GM19238 (cell line): ENCODE results near the gene CLTCL1.

Experiments used
- DNase-seq: peaks from one replicate; pipeline ENCODE4 v3.0.0; 2011; ENCODE audit warnings: low spot score; ENCODE audit not compliant: insufficient read length

CLTCL1 gene

DNA sequence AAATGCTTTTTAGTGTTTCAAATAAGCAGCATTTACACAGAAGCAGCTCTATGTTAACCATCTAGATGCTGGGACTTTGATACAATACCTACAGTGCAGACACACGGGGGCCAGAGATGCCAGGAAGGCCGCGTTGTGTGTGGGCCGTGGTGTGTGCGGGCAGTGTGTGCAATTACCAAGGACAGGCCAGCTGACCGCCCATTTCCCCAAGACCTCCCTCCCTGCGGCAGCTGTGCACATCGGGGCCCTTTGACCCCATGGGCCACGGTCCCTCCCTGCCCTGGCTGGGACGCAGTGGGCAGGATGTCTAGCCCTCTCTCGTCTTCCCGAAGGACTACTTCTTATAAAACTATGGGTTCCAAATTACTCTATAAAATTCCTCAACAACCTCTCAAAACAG lies 38.4 kb downstream of the CLTCL1 start:
- DNase-seq, result no peak

DNA sequence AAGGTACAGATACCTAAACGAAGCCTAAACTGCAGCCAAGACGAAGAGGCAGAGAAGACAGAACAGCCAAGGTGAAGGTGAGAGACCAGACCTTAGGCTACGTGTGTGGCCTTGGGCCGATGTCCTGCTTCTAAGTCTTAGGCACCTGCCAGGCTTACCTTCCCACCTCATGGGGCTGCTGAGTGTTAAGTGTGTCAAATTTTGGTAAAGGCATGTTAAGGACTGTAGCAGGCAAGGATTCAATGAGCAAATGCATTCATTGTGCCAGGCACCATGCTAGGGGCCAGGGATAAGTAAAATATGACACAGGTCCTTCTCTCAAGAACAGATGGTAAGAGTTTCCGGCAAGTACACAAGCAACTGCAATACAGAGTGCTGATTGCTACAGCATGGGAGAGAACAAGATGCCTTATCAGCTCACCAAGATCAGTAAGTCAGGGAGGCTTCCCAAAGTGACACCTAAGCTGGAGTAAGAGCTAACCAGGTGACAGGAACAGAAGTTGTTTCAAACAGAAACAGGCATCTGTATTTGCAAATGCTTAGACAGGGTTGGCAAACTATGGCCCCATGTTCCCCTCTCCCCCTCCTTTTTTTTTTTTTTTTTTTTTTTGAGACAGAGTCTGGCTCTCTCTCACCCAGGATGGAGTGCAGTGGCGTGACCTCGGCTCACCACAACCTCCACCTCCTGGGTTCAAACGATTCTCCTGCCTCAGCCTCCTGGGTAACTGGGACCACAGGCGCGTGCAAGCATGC lies 46.7 kb downstream of the CLTCL1 start:
- DNase-seq, result no peak

DNA sequence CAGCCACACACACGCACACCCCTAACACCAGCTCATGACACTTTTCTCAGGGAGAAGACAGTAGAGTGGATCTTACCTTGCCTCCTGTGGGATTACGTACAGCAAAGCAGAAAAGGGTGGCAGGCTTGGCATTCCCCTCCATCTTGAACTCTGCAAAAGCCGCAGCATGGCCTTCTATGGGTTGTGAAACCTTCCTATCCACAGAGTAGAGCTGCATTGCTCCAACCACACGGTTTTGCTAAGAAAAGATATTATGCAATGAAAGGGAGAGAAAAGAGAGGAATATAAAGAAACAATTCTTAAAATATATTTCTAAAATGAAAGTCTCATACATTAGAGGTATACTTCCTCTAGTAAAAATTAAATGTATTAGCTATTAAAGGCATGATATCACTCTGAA lies 48.8 kb downstream of the CLTCL1 start:
- no peak for DNase-seq

DNA sequence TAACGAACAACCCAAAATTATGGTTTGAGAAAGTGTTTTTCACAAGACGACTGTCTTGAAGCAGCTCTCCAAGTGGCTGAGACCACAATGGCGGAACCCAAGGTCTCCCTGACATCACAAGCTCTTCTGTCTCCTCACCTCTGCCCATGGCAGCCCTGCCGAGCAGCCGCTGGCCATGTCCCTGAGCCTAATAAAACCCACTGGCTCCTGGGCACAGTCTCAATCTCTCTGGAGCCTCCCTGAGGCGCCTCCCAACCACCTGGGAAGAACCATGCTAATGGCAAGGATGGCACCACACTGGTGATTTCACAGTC lies 50.0 kb downstream of the CLTCL1 start:
- no peak for DNase-seq

DNA sequence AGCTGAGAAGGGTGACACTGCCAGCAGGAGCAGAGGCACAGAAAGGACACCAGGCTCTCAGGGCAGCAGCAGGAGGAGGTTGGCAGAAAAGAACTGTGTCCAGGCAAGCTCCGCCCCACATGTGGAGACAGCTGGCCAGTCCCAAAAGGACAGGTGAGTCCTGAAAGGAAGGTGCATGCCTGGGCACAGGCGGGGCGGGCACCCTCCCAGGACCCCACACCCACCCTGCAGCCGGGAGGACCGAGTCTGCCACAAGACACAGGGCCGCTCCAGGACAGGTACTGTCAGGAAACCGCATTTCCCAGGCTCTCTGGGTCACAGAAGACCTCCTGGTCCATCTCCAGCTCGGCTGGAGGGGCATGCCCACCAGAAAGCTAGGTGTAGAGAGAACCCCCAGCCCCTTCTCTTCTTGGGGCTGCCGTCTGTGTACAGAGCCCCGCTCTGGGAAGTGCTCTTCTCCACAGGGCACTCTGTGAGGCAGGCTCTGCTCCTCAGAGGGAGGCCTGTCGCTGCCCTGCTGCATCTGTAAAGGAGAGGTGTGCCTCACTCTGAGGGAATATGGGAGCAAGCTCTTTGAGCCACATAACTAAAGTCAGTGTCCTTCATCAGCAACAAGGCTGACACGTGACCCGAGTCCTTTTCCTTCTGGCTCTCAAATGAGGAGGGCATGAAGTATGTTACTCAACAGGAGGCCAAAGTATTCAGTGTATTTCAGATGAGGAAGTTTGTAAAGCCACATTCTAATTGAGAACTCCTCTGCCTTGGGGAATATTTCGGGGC lies 50.5 kb downstream of the CLTCL1 start:
- DNase-seq, result no peak

DNA sequence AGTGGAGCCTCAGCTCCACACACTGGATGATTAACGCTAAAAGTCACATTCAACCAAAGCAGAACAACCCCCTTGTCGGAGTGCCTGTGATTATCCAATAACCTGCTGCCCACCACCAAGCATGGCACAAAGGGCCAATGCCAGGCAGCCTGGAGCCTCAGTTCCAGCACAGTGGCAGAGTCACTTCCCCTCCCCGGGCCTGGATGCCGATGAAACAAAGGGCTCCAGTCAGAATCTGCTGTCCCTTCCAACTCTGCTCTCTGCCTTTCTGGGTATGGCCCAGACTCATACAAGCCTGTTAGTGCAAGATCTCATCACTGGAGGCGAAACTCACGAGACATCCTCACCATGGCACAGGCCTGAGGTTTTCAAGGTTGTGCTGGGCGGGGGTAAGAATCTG lies 52.1 kb downstream of the CLTCL1 start:
- no peak for DNase-seq

DNA sequence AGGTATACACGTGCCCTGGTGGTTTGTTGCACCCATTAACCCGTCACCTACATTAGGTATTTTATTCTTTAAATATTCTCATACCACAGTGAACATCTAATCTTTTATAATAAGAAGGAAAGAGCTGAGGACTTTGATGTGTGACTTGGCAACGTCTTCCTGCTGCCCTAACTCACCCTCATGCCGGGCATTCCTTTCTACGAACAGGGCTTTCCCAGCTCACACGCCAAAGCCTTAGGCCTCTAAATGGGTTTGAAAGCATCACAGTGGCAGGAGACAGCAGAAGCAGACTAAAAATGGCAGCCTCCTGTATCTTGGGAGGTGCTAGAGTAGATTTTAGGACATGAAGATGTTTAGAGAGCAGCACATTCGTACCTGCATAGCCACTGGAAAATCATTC lies 52.6 kb downstream of the CLTCL1 start:
- no peak for DNase-seq

DNA sequence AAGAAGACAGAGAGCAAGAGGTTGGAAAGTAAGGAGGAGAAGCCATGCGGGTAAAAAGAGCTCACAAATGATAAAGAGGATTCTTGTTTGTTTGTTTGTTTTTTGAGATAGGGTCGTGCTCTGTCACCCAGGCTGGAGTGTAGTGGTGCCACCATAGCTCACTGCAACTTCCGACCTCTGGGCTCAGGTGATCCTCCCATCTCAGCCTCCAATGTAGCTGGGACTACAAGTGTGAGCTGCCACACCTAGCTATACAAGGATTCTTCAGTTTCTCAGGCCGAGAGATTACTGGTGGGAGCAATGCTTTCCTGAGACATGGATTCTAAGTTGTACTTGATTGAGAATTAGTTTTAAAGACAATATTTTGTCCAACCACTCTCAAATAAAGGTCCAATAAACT lies 55.6 kb downstream of the CLTCL1 start:
- no peak for DNase-seq

DNA sequence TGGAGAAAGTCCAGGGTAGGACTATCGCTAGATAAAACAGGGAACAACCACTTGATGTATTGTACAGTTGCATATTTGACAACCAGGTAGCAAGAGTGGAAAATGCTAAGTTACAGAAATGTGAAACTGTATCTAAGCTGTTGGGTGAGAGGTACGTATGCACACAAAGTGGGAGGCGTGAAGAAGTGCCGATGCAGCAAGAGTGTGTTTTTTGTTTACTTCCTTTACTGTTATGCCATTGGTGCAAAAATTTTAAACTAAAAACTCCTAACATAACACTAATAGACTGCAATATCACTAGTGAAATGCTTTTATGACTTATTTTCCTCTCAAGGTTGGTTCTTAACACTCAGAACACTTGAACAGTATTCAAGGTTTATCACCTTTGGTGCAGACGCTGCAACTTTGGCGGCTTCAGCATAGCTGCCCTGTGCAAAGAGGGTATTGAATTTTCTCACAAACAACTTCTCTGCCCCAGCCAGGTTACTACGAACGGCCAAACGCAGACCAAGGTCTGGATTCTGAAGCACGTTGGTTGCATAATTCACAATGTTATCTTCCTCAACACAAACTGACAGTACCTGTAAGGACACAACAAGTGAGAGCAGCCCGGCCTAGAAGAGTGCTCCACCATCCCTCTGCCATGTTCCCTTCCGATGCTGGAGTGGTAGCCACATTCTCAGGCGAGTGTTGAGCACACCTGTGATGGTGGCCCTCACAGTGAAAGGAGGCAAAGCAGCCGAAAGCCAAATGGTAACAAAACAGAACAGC lies 57.2 kb downstream of the CLTCL1 start:
- no peak for DNase-seq

DNA sequence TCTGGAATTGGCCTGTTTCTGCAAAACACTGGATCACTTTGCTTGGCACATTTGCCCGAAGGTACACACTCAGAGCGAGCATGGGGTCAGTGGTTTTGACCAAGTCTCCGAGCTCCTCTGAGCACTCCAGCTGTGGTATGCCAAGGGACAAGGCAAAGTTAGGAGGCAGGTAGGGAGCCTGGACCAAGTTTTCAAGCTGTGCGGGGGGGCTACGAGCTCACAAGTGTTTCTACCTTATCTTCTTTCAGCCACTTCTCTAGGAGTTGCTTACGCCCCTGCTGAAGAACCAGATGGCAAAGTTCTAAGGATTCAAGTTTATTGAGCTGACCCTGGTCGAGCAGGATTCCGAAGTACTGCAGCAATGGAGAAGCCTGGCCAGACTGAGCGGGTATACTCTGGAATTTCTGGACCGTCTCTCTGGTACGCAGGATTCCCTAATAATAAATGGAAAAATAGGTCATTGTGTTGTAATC lies 58.3 kb downstream of the CLTCL1 start:
- DNase-seq, result no peak

DNA sequence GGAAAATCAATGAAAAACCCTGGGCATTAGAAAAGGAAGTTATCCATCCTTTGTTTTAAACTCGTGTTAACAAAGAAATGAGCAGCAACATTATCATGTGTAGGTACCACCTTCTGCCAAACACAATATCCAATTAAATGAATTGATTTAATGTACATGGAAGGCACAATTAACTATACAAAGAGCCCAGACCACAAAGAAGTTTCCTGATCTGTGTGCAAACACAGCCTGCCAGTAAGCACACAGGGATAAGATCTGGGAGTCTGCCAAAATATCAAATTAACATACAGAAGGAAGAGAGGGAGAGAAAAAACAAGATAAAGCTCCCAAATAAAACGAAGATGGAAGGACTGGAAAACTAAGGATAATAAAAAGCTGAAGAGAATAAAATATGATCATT lies 58.9 kb downstream of the CLTCL1 start:
- DNase-seq, result no peak

DNA sequence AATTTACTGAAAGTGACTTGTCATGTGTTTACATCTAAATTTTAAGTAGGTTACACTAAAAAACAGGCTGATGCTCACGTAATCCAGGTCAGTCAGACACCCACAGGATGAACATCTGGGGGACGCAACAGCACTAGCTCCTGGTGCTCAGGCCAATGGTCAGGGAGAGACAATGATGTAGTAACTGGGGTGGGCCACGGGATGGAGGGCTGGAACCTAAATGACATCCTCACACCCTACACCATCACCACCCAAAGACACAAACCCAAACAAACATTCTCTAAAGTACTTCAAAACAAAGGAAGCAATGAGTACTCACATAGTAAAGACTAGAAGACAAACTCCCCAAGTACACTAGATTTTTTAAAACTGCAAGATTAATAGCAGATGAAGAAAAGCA lies 59.5 kb downstream of the CLTCL1 start:
- no peak for DNase-seq

DNA sequence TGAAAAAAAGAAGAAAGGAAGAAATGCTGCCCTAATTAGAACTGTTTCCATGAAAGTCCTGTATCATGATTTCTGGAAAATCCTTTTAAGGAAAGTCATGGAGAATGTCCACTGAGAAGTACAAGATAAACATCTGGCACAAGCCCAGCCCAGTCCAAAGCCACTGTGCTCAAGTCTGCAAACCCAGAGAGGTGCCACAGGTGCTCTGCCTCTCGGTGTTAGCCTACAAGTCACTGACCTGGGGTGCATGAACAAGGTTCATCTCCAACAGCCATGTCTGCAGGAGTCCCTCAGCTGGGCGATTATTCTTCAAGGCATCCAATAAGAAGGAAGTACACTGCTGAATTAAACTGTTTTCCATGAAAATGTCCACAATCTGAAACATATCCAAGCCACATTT lies 61.9 kb downstream of the CLTCL1 start:
- DNase-seq, result no peak

DNA sequence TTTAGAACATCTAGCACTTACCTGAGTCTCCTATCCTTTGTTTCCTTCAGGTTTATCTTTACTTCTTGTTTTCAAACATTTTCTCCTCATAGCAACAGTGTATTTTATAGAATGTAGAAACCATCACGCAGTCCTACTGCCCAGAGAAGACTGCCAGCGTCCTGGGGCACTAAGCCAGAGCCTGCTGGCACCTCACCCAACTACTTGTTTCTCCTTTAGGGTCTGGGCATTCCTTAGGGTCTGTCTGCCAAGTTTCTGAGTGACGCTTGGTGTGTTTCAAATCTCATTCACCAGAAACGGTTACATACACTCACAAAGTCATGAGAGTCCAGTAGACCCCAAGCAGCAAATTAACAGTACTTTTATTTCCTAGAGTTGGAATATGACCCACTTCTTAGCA lies 63.3 kb downstream of the CLTCL1 start:
- no peak for DNase-seq

DNA sequence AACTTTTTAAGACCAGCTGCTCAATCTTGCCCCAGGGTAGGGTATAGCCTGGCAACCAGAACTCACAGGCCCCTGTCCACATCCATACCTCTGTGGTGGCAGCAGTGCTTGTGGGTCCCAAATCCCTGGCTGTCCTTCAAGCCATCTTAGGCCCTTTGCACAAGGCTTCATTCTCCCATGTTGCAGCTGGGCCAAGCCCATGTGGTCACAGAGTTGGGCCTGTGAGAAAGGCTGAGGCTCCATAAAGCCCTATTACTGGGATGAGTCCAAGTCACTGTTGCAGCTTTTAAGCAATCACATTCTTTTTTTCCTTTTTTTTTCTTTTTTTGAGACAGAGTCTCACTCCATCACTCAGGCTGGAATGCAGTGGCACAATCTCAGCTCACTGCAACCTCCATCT lies 65.1 kb downstream of the CLTCL1 start:
- no peak for DNase-seq

DNA sequence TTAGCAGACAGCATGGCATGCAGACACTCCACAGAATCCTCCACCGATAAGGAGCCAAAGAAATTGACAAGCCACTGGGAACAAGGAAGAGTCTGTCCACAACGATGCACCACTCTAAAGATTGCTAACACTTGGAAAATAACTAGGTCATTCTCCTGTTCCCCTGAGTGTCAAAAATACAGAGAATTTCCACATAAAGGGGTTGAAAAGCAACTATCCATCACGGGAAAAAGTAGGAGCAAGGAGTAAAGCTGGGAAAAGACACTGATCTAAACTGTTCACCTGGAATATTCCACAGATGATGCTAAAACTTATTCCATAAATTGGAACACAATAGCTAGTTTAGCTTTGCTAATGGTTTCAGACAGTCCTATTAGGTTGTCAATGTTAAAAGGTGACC lies 66.0 kb downstream of the CLTCL1 start:
- no peak for DNase-seq

DNA sequence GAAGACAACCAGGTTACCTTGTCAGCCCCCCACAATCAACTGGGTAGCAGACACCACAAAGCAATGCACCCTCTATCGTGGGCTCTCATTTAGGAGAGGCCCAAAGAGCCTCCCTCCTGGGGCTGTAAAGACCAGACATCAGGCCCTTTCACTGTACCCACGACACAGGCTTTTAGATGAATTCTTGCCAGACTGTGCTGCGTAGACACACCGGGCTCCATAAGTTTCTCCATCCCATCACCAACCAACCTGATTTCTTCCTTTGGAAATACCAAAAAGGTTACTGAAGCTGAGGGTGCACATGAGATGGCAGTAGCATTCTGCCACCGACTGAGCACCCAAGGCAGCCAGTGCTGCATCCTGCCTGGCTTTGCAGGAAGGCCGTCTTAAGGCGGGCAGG lies 66.5 kb downstream of the CLTCL1 start:
- no peak for DNase-seq

DNA sequence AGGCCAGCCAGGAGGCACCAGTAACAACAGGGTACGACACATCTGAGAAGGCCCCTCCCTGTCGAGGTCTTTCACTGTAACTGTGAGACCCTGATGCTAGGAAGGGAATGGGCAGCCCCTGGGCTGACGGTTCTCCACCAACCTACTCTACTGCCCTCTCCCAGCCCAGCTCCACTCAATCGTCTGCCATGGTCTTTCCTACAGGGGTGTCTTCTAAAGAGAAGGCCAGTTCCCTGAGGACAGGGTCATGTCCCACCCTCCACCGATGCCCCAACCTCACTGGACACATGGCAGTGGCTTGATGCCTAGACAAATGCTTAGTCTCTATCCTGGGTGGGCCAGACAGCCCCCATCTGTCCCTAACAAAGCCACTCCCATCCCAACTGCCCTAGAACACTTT lies 67.0 kb downstream of the CLTCL1 start:
- DNase-seq, result no peak

DNA sequence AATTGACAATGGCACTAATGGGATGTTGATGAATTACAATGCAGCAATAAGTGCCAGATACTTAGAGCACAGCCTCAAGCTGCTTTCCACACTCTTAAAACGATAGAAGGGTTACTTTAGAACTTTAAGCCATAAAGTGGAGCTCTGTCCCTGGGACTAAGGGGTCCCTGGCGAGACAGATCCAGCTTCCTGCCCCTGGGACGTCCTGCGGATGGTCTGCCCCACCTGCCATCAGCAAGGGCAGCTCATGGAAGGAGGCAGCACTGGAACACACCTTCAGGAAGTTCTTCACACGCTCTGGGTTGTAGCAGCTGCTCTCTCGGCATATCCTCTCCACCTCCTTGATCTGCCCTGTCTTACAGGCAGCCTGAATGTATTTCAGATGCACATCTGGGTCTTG lies 67.9 kb downstream of the CLTCL1 start:
- DNase-seq, result no peak

DNA sequence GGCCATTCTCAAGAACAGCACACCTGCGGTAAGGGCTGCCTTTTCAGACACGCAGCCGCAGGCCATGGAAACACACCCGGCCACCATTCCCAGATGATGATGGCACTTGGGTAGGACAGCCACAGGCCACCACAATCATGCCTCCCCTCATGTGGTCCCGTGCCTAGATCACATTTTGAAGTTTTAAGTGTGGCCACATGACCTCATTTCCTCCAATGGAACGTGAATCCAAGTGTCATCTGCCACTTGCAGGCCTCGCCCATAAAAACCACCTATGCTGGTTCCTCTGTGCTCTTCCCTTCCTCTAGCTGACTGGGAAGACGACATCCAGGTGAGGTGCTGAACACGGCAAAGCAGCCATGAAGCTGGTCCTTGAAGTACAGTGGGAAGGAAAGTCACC lies 68.4 kb downstream of the CLTCL1 start:
- no peak for DNase-seq

DNA sequence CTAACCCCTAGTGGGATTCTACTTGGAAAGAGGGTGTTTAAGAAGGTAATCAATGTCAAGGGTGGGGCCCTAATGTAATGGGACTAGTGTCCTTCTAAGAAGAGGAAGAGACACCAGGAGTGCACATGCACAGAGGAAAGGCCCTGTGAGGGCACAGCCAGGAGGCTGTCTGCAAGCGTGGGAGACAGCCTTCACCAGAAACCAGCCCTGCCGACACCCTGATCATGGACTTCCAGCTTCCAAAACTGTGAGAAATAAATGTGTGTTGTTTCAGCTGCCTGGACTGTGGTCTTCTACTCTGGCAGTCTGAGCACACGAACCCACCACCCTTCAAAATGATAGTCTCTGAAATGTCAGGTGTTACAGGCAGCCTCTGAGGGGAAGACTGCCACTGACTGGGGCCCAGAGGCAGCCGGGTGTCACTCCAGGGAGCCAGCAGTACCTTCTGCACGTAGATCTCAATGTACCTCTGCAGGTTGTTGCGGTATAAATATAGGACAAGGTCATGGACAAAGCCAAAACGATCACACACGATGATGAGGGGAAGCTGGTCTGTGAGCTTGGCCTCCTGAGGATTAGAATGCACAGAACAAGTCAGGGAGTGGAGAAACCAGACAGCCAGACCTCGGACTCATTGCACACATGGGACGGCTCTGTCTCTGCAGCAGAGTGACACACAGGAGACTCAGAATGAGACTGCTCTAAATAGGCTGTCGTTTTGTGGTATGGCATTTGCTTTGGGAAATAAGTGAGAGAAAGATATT lies 69.1 kb downstream of the CLTCL1 start:
- DNase-seq, result no peak

DNA sequence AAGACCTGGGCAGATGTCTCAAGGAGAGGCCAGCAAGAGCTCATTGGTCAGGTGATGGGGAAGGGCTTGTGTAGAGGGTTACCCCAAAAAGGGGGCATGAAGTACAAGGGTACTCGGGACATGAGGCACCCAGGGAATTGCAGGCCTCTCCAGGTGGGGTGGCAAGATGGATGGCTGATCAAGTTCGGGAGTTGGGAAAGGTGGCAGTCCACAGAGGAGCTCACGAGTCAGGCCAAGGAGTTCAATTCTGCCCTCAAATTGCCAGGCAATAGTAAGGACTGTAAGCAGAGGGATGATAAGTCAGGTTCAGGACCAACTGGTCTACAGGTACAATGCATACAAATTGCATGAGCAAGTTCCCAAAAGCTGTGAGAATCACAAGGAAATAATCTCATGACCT lies 70.7 kb downstream of the CLTCL1 start:
- no peak for DNase-seq
